ENCODE results near the gene BSND. TPM values are rescaled to one million over a fixed set of nuclear protein-coding genes. Genes with fewer than 3 reads are reported as not detected.

The BSND gene
- total RNA-seq, 1 donor from 2014 or later = not detected

GRCh38 chr1:54979327-54979891 is 19.3 kb upstream of the BSND start:
- Mint-ChIP-seq H3K4me3 (ENCODE audit: unreplicated experiment) (no peak overlapping the region), H3K36me3 (ENCODE audit: low read depth, unreplicated experiment) (peaks cover 3% of the 10 kb centered on the region), H3K9me3 (ENCODE audit: unreplicated experiment) (no peaks in the 10 kb centered on the region), H3K4me1 (ENCODE audit: unreplicated experiment) (peaks cover 3% of the 10 kb centered on the region), H3K27me3 (ENCODE audit: unreplicated experiment) (peaks cover 16% of the 10 kb centered on the region), H3K27ac (ENCODE audit: unreplicated experiment) (no peak overlapping the region)
- DNase-seq (ENCODE audit: low spot score) = no peak
- TF ChIP-seq, protein P1, sequence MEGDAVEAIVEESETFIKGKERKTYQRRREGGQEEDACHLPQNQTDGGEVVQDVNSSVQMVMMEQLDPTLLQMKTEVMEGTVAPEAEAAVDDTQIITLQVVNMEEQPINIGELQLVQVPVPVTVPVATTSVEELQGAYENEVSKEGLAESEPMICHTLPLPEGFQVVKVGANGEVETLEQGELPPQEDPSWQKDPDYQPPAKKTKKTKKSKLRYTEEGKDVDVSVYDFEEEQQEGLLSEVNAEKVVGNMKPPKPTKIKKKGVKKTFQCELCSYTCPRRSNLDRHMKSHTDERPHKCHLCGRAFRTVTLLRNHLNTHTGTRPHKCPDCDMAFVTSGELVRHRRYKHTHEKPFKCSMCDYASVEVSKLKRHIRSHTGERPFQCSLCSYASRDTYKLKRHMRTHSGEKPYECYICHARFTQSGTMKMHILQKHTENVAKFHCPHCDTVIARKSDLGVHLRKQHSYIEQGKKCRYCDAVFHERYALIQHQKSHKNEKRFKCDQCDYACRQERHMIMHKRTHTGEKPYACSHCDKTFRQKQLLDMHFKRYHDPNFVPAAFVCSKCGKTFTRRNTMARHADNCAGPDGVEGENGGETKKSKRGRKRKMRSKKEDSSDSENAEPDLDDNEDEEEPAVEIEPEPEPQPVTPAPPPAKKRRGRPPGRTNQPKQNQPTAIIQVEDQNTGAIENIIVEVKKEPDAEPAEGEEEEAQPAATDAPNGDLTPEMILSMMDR (IDR thresholded peaks at IDR 0.05; ENCODE audit: unreplicated experiment) = no peak

DNA sequence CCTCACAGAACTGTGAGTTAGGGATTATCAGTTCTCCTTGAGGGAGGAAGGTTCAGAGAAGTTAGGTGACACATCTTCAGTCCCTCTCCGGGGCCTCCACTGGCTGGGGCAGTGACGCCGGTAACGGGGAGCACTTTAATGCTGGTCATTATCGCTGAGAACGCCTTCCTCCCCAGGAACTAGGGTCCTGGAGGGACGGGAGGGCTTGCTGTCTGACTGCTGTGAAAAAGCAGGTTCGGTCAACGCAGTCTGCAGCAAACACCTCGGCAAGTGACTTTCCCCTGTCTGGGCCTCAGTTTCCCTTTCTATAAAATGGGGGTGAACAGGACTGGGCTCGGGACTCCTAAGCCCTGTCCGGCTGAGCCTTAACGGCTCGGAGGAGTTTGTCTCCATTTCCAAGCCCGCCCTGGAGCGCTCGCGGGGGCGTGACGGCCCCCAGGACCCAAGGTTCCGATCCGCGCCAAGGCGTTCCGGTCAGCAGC is 18.6 kb upstream of the BSND start:
- Mint-ChIP-seq H3K4me1 (ENCODE audit: unreplicated experiment) (peaks cover 3% of the 10 kb centered on the region), H3K9me3 (ENCODE audit: unreplicated experiment) (no peaks in the 10 kb centered on the region), H3K27me3 (ENCODE audit: unreplicated experiment) (peaks cover 16% of the 10 kb centered on the region), H3K27ac (ENCODE audit: unreplicated experiment) (no peak overlapping the region), H3K36me3 (ENCODE audit: low read depth, unreplicated experiment) (peaks cover 3% of the 10 kb centered on the region), H3K4me3 (ENCODE audit: unreplicated experiment) (no peak overlapping the region)
- TF ChIP-seq, protein P1 (IDR thresholded peaks at IDR 0.05; ENCODE audit: unreplicated experiment) = no peak
- no peak for DNase-seq (ENCODE audit: low spot score)

GRCh38 chr1:54980528-54981241 is 18.0 kb upstream of the BSND start, which contains the start of gene TMEM61:
Gene TMEM61 (plus strand): TSS chr1:54980628. CDS start chr1:54981066, 438 bp downstream.
- H3K4me1 Mint-ChIP-seq (ENCODE audit: unreplicated experiment) = peaks cover 3% of the 10 kb centered on the region
- H3K9me3 Mint-ChIP-seq (ENCODE audit: unreplicated experiment) = no peaks in the 10 kb centered on the region
- no peak within 1 kb of the TSS for H3K27ac Mint-ChIP-seq (ENCODE audit: unreplicated experiment)
- no peak for DNase-seq (ENCODE audit: low spot score)
- TF ChIP-seq, protein P1 (IDR thresholded peaks at IDR 0.05; ENCODE audit: unreplicated experiment) = no peak
- peaks cover 16% of the 10 kb centered on the region for H3K27me3 Mint-ChIP-seq (ENCODE audit: unreplicated experiment)
- no peak within 1 kb of the TSS for H3K4me3 Mint-ChIP-seq (ENCODE audit: unreplicated experiment)
- H3K36me3 Mint-ChIP-seq (ENCODE audit: low read depth, unreplicated experiment) = peaks cover 3% of the 10 kb centered on the region

DNA sequence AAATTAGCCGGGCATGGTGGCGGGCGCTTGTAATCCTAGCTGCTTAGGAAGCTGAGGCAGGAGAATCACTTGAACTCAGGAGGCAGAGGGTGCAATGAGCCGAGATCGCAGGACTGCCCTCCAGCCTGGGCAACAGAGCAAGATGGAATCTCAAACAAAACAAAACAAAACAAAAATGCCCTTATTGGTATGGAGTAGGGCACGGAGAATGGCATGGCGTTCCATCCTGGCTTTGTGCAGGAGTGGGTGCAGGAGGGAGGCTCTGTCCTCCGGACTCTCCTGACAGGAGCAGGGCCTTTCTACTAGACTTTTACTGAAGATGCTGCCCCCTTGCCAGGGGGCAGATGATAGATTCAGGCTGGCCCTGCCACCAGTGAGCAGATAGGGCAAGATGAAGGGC is 17.3 kb upstream of the BSND start:
- H3K27ac Mint-ChIP-seq (ENCODE audit: unreplicated experiment) = no peak overlapping the region
- no peak overlapping the region for H3K4me3 Mint-ChIP-seq (ENCODE audit: unreplicated experiment)
- no peaks in the 10 kb centered on the region for H3K9me3 Mint-ChIP-seq (ENCODE audit: unreplicated experiment)
- H3K36me3 Mint-ChIP-seq (ENCODE audit: low read depth, unreplicated experiment) = peaks cover 3% of the 10 kb centered on the region
- peaks cover 16% of the 10 kb centered on the region for H3K27me3 Mint-ChIP-seq (ENCODE audit: unreplicated experiment)
- peaks cover 3% of the 10 kb centered on the region for H3K4me1 Mint-ChIP-seq (ENCODE audit: unreplicated experiment)
- TF ChIP-seq, protein P1 (IDR thresholded peaks at IDR 0.05; ENCODE audit: unreplicated experiment) = no peak
- DNase-seq (ENCODE audit: low spot score) = no peak

GRCh38 chr1:54982739-54983138 is 16.0 kb upstream of the BSND start:
- peaks cover 16% of the 10 kb centered on the region for H3K27me3 Mint-ChIP-seq (ENCODE audit: unreplicated experiment)
- peaks cover 3% of the 10 kb centered on the region for H3K36me3 Mint-ChIP-seq (ENCODE audit: low read depth, unreplicated experiment)
- DNase-seq (ENCODE audit: low spot score) = no peak
- H3K27ac Mint-ChIP-seq (ENCODE audit: unreplicated experiment) = no peak overlapping the region
- H3K4me1 Mint-ChIP-seq (ENCODE audit: unreplicated experiment) = peaks cover 3% of the 10 kb centered on the region
- TF ChIP-seq, protein P1 (IDR thresholded peaks at IDR 0.05; ENCODE audit: unreplicated experiment) = no peak
- H3K9me3 Mint-ChIP-seq (ENCODE audit: unreplicated experiment) = no peaks in the 10 kb centered on the region
- H3K4me3 Mint-ChIP-seq (ENCODE audit: unreplicated experiment) = no peak overlapping the region
